ENCODE data around the gene CLOCK. TPM values are rescaled to one million over a fixed set of nuclear protein-coding genes. Genes with fewer than 3 reads are reported as not detected.

Gene CLOCK
- total and polyA plus RNA-seq, 2 of the 8 experiments (the other 6 are each of a cell fraction or from before 2014, with no cell fraction given): 7.7 to 24.2 TPM

- H3K27me3 ChIP-seq (replicated peaks in 1 of 4; ENCODE audit: control insufficient read depth in 3 of 4, extremely low read depth in 1 of 4, insufficient read depth in 3 of 4, low read length in 3 of 4): no peaks in the 10 kb centered on the region
- no peak overlapping the region for H4K8ac ChIP-seq (ENCODE audit: extremely low read depth, insufficient read depth, low read length)
- H2BK12ac ChIP-seq (ENCODE audit: low read depth, low read length): no peak overlapping the region
- H3K56ac ChIP-seq (replicated peaks; ENCODE audit: insufficient read length, low read depth, low read length): no peak overlapping the region
- H2BK120ac ChIP-seq (replicated peaks; ENCODE audit: low read depth, low read length): no peak overlapping the region
- peaks cover 12 to 93% of the 10 kb centered on the region in 2 experiments for H3K79me2 ChIP-seq (ENCODE audit: control insufficient read depth in 1 of 2, insufficient read depth in 2 of 2, low read length in 2 of 2)
- no peak overlapping the region for H3K18ac ChIP-seq (ENCODE audit: extremely low read depth, low read length)
- H3K79me1 ChIP-seq (ENCODE audit: low read depth, low read length): peaks cover 6% of the 10 kb centered on the region
- H2AK5ac ChIP-seq (ENCODE audit: low read depth, low read length): no peak overlapping the region
- peaks cover 16 to 18% of the 10 kb centered on the region in 2 experiments for H4K20me1 ChIP-seq (replicated peaks in 1 of 2; ENCODE audit: control insufficient read depth in 1 of 2, insufficient read depth in 2 of 2, low read length in 2 of 2)
- no peak overlapping the region for H3K4me3 ChIP-seq (ENCODE audit: extremely low read depth in 1 of 4, insufficient read depth in 2 of 4, low read depth in 3 of 4, low read length in 4 of 4)
- no peak overlapping the region for H4K5ac ChIP-seq (ENCODE audit: insufficient read length, low read depth, low read length)
- H3K9me3 ChIP-seq (ENCODE audit: insufficient read depth in 2 of 2, low read depth in 1 of 2, low read length in 1 of 2): no peaks in the 10 kb centered on the region
- H3K4me2 ChIP-seq (ENCODE audit: insufficient read depth in 1 of 2, low read depth in 2 of 2, low read length in 2 of 2): no peak overlapping the region
- POLR2A ChIA-PET (ENCODE audit: partially characterized antibody): interaction anchor here (1.2 to 1.5 kb wide), 2 partner anchors 10 to 11 kb away, joined by 4 read pairs; no protein-coding TSS in a partner anchor
- CTCF ChIA-PET (ENCODE audit: partially characterized antibody): interaction anchor here (1.4 to 2.3 kb wide), 3 partner anchors 10 to 434 kb away, joined by 3 to 6 read pairs (median 6); no protein-coding TSS in a partner anchor
- H2BK5ac ChIP-seq (ENCODE audit: low read depth, low read length): no peak overlapping the region
- peaks cover 0 to 3% (median under 1%) of the 10 kb centered on the region in 4 experiments; a peak in 2 of 7 replicates for H3K4me1 ChIP-seq (replicated peaks in 1 of 4; ENCODE audit: control insufficient read depth in 3 of 4, insufficient read depth in 4 of 4, low read length in 3 of 4)
- H2AFZ ChIP-seq (ENCODE audit: low read length): no peak overlapping the region
- H3K23me2 ChIP-seq (ENCODE audit: low read depth, low read length): no peaks in the 10 kb centered on the region
- no peak overlapping the region for H3K9ac ChIP-seq (replicated peaks in 1 of 4; ENCODE audit: extremely low read depth in 1 of 4, low read depth in 3 of 4, low read length in 3 of 4)
- DNase-seq (ENCODE audit: low read depth in 1 of 2, low spot score in 2 of 2) (no peak), FAIRE-seq (no peak)
- H3K36me3 ChIP-seq (ENCODE audit: control insufficient read depth in 2 of 4, insufficient read depth in 4 of 4, low read length in 3 of 4): peaks cover 2 to 43% (median 14%) of the 10 kb centered on the region in 4 experiments; a peak in 6 of 8 replicates
- no peak overlapping the region for H3K23ac ChIP-seq (ENCODE audit: insufficient read length)
- no peak overlapping the region for H3K14ac ChIP-seq (ENCODE audit: insufficient read length)
- no peak overlapping the region for H2BK15ac ChIP-seq (ENCODE audit: low read length)
- H2BK20ac ChIP-seq (ENCODE audit: low read length): no peak overlapping the region
- WGBS, 2 experiments (ENCODE audit: extremely low coverage in 1 of 2, insufficient coverage in 1 of 2, insufficient read length in 1 of 2, insufficient replicate concordance in 2 of 2, low coverage in 1 of 2, low lambda C conversion rate in 2 of 2, missing lambda C conversion rate in 1 of 2): 95% methylated on average over 2 of the region's 2 CpGs; no CpG with 5 or more reads in 1 of the 2 experiments
- no peak for TF ChIP-seq YY1 (IDR thresholded peaks at IDR 0.05; ENCODE audit: low read depth, low read length)
- TF ChIP-seq ASH2L (IDR thresholded peaks at IDR 0.05; ENCODE audit: low read length): no peak
- TF ChIP-seq PHF8 (conservative IDR thresholded peaks at IDR 0.05; ENCODE audit: low read depth, low read length): no peak
- no peak for TF ChIP-seq SIX5 (IDR thresholded peaks at IDR 0.05; ENCODE audit: low read depth, low read length)
- TF ChIP-seq SUZ12 (IDR thresholded peaks at IDR 0.05; ENCODE audit: low read length): no peak
- TF ChIP-seq TAF1 (IDR thresholded peaks at IDR 0.05; ENCODE audit: low read depth, low read length): no peak
- no peak for TF ChIP-seq TEAD4 (IDR thresholded peaks at IDR 0.05; ENCODE audit: low read depth, low read length)
- TF ChIP-seq KDM1A (IDR thresholded peaks at IDR 0.05; ENCODE audit: borderline replicate concordance, low read length): no peak
- H3K4ac ChIP-seq (replicated peaks; ENCODE audit: insufficient read length, low read depth, low read length): no peak overlapping the region
- no peak overlapping the region for H4K91ac ChIP-seq (replicated peaks; ENCODE audit: insufficient read length, low read length)
- H3K27ac ChIP-seq (ENCODE audit: low read depth, low read length): no peak overlapping the region
Observed at GRCh38 chr4:55406545-55406944, 140.2 kb downstream of the CLOCK start.

Data from H1 (cell line).